Panc1 (cell line): ENCODE results near the gene SOX5.

Experiments used
- POLR2AphosphoS5 ChIP-seq: IDR thresholded peaks from 2 replicates; pipeline ENCODE4 v1.6.1; 2012; ENCODE audit warnings: mild to moderate bottlenecking, low read depth, low read length, moderate library complexity
- SIN3A ChIP-seq: IDR thresholded peaks from 2 replicates; pipeline ENCODE4 v1.6.1; 2012; ENCODE audit warnings: low read depth, mild to moderate bottlenecking, low read length, moderate library complexity, borderline replicate concordance; ENCODE audit not compliant: insufficient read depth
- TCF7L2 ChIP-seq: IDR thresholded peaks from 2 replicates; pipeline ENCODE4 v1.6.1; 2011; ENCODE audit warnings: mild to moderate bottlenecking, low read depth, low read length, inconsistent platforms
- TF ChIP-seq, protein P1 (sequence below): fragments of 450-650 bp; IDR thresholded peaks from 2 replicates; pipeline ENCODE4 v1.5.1; 2017; ENCODE audit warnings: mild to moderate bottlenecking
- TF ChIP-seq, protein P2 (sequence below), 2 experiments: IDR thresholded peaks; 2 replicates each; pipeline ENCODE4 v1.6.1; 2011 to 2012; ENCODE audit warnings: low read depth in 2 of 2, control low read depth in 1 of 2, low read length in 1 of 2, mild to moderate bottlenecking in 1 of 2, moderate library complexity in 1 of 2; ENCODE audit not compliant: insufficient read depth in 1 of 2

DNA sequence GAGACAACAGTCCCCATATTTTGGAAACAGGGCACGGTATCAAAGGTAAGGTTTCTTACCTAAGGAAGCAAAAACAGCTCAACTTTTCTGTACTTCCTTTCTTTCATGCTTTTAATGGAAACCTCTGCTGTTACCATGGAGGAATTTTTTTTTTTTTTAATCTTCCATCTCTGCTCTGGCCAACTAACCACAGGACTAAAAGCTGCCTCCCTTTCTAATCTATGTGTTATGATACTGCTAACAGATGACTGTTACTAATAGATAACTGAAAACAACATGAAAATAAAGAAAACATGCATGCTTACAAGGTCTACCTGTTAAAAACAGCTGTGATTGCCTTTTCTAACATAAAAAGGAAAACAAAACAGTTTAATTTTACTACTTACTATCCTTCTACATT is 168.4 kb downstream of the SOX5 start:
- TF ChIP-seq TCF7L2 (no peak), POLR2AphosphoS5 (no peak), SIN3A (no peak)
- TF ChIP-seq, protein P1, sequence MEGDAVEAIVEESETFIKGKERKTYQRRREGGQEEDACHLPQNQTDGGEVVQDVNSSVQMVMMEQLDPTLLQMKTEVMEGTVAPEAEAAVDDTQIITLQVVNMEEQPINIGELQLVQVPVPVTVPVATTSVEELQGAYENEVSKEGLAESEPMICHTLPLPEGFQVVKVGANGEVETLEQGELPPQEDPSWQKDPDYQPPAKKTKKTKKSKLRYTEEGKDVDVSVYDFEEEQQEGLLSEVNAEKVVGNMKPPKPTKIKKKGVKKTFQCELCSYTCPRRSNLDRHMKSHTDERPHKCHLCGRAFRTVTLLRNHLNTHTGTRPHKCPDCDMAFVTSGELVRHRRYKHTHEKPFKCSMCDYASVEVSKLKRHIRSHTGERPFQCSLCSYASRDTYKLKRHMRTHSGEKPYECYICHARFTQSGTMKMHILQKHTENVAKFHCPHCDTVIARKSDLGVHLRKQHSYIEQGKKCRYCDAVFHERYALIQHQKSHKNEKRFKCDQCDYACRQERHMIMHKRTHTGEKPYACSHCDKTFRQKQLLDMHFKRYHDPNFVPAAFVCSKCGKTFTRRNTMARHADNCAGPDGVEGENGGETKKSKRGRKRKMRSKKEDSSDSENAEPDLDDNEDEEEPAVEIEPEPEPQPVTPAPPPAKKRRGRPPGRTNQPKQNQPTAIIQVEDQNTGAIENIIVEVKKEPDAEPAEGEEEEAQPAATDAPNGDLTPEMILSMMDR: no peak
- TF ChIP-seq, protein P2, sequence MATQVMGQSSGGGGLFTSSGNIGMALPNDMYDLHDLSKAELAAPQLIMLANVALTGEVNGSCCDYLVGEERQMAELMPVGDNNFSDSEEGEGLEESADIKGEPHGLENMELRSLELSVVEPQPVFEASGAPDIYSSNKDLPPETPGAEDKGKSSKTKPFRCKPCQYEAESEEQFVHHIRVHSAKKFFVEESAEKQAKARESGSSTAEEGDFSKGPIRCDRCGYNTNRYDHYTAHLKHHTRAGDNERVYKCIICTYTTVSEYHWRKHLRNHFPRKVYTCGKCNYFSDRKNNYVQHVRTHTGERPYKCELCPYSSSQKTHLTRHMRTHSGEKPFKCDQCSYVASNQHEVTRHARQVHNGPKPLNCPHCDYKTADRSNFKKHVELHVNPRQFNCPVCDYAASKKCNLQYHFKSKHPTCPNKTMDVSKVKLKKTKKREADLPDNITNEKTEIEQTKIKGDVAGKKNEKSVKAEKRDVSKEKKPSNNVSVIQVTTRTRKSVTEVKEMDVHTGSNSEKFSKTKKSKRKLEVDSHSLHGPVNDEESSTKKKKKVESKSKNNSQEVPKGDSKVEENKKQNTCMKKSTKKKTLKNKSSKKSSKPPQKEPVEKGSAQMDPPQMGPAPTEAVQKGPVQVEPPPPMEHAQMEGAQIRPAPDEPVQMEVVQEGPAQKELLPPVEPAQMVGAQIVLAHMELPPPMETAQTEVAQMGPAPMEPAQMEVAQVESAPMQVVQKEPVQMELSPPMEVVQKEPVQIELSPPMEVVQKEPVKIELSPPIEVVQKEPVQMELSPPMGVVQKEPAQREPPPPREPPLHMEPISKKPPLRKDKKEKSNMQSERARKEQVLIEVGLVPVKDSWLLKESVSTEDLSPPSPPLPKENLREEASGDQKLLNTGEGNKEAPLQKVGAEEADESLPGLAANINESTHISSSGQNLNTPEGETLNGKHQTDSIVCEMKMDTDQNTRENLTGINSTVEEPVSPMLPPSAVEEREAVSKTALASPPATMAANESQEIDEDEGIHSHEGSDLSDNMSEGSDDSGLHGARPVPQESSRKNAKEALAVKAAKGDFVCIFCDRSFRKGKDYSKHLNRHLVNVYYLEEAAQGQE (IDR thresholded peaks at IDR 0.05; ENCODE audit: insufficient read depth in 1 of 2, low read depth in 2 of 2, low read length in 1 of 2): no peak
